HL-60 (cell line): ENCODE measurements around the gene SYK.

ENCODE experiments used
- DNase-seq, 2 experiments: peaks; one replicate each; pipeline ENCODE4 v3.0.0-alpha.2; 2010 to 2020; ENCODE audit warnings: low read depth in 1 of 2, low spot score in 1 of 2
- H3K27ac ChIP-seq: fragments of 250-450 bp; sonication (Bioruptor Pico); replicated peaks from 2 replicates; pipeline ENCODE4 v1.5.1; 2020; ENCODE audit warnings: mild to moderate bottlenecking, moderate library complexity
- H3K27me3 ChIP-seq: fragments of 250-450 bp; sonication (Bioruptor Pico); 2 replicates; pipeline ENCODE4 v1.5.1; 2021; ENCODE audit warnings: mild to moderate bottlenecking, moderate library complexity; ENCODE audit not compliant: insufficient read depth, poor library complexity, severe bottlenecking
- H3K4me3 ChIP-seq: replicated peaks from 2 replicates; pipeline ENCODE4 v1.5.1; 2011; ENCODE audit warnings: mild to moderate bottlenecking, control low read depth, low read length; ENCODE audit not compliant: insufficient read depth
- GABPA ChIP-seq: IDR thresholded peaks from 2 replicates; pipeline ENCODE4 v1.6.1; 2012; ENCODE audit warnings: low read depth
- POLR2AphosphoS5 ChIP-seq: IDR thresholded peaks from 2 replicates; pipeline ENCODE4 v1.6.1; 2012; ENCODE audit warnings: low read depth
- SPI1 ChIP-seq: IDR thresholded peaks from 2 replicates; pipeline ENCODE4 v1.6.1; 2012; ENCODE audit warnings: low read depth, mild to moderate bottlenecking, borderline replicate concordance
- TF ChIP-seq, protein P1 (sequence below): IDR thresholded peaks from 2 replicates; pipeline ENCODE4 v1.6.1; 2012; ENCODE audit warnings: low read depth; ENCODE audit not compliant: insufficient replicate concordance
- TF ChIP-seq, protein P2 (sequence below): IDR thresholded peaks from one replicate; pipeline ENCODE4 v1.5.1; 2011; ENCODE audit warnings: low read length, control low read depth, inconsistent platforms; ENCODE audit not compliant: insufficient read depth

Gene SYK

DNA sequence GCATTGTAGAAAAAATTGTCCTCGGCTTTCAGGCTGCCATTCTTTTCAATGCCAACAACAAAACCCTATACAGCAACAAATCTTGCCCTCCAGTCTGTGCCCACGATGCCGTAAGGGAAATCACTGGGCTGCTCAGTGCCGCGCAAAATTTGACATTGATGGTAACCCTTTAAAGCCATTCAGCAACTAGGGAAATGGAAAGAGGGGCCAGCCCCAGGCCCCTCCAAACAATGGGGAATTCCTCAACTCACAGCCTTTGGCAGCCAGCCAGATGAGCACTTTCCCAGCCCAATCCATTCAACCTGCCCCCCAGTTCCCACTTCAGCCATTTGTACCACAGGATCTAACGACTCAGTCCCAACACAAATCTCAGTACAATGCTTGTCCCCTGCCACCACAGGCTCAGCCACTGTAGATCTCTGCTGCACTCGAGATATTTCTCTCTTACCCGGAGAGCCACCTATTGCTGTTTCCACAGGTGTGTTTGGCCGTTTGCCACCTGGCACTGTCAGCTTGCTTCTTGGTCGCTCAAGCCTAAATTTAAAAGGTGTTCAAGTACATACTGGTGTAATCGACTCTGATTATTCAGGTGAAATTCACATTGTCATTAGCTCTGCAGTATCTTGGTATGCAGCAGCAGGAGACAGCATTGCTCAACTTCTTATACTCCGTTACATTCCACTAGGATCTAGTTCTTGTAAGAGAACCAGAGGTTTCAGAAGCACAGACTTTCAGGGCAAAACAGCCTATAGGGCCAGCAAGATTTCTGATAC is 103.3 kb downstream of the SYK start:
- TF ChIP-seq GABPA (no peak), SPI1 (no peak)
- TF ChIP-seq, protein P1, sequence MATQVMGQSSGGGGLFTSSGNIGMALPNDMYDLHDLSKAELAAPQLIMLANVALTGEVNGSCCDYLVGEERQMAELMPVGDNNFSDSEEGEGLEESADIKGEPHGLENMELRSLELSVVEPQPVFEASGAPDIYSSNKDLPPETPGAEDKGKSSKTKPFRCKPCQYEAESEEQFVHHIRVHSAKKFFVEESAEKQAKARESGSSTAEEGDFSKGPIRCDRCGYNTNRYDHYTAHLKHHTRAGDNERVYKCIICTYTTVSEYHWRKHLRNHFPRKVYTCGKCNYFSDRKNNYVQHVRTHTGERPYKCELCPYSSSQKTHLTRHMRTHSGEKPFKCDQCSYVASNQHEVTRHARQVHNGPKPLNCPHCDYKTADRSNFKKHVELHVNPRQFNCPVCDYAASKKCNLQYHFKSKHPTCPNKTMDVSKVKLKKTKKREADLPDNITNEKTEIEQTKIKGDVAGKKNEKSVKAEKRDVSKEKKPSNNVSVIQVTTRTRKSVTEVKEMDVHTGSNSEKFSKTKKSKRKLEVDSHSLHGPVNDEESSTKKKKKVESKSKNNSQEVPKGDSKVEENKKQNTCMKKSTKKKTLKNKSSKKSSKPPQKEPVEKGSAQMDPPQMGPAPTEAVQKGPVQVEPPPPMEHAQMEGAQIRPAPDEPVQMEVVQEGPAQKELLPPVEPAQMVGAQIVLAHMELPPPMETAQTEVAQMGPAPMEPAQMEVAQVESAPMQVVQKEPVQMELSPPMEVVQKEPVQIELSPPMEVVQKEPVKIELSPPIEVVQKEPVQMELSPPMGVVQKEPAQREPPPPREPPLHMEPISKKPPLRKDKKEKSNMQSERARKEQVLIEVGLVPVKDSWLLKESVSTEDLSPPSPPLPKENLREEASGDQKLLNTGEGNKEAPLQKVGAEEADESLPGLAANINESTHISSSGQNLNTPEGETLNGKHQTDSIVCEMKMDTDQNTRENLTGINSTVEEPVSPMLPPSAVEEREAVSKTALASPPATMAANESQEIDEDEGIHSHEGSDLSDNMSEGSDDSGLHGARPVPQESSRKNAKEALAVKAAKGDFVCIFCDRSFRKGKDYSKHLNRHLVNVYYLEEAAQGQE = no peak
- TF ChIP-seq, protein P2, sequence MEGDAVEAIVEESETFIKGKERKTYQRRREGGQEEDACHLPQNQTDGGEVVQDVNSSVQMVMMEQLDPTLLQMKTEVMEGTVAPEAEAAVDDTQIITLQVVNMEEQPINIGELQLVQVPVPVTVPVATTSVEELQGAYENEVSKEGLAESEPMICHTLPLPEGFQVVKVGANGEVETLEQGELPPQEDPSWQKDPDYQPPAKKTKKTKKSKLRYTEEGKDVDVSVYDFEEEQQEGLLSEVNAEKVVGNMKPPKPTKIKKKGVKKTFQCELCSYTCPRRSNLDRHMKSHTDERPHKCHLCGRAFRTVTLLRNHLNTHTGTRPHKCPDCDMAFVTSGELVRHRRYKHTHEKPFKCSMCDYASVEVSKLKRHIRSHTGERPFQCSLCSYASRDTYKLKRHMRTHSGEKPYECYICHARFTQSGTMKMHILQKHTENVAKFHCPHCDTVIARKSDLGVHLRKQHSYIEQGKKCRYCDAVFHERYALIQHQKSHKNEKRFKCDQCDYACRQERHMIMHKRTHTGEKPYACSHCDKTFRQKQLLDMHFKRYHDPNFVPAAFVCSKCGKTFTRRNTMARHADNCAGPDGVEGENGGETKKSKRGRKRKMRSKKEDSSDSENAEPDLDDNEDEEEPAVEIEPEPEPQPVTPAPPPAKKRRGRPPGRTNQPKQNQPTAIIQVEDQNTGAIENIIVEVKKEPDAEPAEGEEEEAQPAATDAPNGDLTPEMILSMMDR = no peak
- no peak for DNase-seq
- no peaks in the 10 kb centered on the region for H3K27me3 ChIP-seq
- H3K27ac ChIP-seq = no peak overlapping the region
- H3K4me3 ChIP-seq = no peak overlapping the region

DNA sequence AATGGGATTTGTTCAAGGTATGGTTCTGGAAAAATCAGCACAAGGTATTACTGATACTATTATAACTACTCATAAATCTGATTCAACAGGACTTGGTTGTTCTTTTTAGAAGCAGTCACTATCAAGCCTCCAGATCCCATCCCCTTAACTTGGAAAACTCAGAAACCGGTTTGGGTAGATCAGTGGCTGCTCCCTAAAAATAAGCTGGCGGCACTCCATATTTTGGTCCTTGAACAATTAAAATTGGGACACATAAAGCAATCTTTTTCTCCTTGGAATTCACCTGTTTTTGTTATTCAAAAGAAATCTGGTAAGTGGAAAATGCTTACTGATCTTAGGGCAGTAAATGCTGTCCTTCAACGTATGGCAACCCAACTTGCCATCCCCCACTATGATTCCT is 104.2 kb downstream of the SYK start:
- H3K27me3 ChIP-seq = no peaks in the 10 kb centered on the region
- no peak for DNase-seq
- TF ChIP-seq, protein P2 = no peak
- TF ChIP-seq POLR2AphosphoS5 = no peak
- TF ChIP-seq SPI1 = no peak
- TF ChIP-seq GABPA = no peak
- TF ChIP-seq, protein P1 = no peak
- no peak overlapping the region for H3K4me3 ChIP-seq
- H3K27ac ChIP-seq = no peak overlapping the region

DNA sequence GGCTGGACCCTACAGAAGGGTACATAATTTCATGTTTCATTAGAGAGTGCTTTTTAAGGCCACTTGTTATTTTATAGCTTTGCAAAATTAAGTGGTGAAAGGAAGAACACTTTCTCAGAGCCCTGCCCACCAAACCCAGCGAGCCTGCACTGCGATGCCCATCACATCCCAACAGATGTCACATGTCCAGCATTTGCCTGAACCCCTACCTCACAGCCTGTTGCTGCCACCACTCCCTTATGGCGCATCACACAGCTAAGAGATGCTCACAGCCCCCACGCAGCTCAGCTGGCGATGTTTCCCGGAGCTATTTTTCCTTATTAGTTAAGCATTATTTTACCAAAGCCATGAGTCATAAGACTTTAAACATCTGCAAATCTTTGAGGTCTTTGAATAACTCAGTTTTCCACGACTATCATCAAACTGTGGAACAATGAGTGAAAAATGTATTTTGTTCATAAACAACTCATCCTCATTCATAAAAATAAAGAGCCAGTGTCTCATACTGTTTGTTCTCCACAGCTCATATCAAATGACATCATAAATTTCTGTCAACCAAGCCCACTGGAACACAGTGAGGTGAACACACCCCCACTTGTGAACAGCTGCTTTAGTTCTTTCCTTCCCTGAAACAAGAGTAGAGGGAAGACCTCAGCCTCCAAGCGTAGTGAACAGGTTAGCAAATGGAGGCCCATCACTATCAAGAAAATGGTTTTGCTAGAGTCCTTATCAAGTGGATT is 104.9 kb downstream of the SYK start:
- H3K27me3 ChIP-seq = no peaks in the 10 kb centered on the region
- TF ChIP-seq SPI1 (no peak), GABPA (no peak), POLR2AphosphoS5 (no peak)
- TF ChIP-seq, protein P2 = no peak
- TF ChIP-seq, protein P1 = no peak
- H3K4me3 ChIP-seq = no peak overlapping the region
- H3K27ac ChIP-seq = no peak overlapping the region
- DNase-seq = no peak
